Neural cell (in vitro differentiated cells): ENCODE results near the gene TOR4A.
"Not testable (repeated sequence)": the region's sequence is repeated elsewhere in the genome, so short reads cannot be mapped to it uniquely, and the experiment has no call there.

ENCODE experiments used
- EP300 ChIP-seq: fragments of 450-650 bp; conservative IDR thresholded peaks from 2 replicates; pipeline ENCODE4 v1.6.1; 2014; ENCODE audit warnings: antibody characterized with exemption, mild to moderate bottlenecking, moderate library complexity; ENCODE audit not compliant: poor library complexity, severe bottlenecking
- EZH2 ChIP-seq: fragments of 200-600, 300-800 bp; shearing (Covaris generic), sonication (generic); IDR thresholded peaks from 2 replicates; pipeline ENCODE4 v1.6.1; 2014; ENCODE audit warnings: antibody characterized with exemption, low read length, borderline replicate concordance, mild to moderate bottlenecking; ENCODE audit not compliant: insufficient read depth, poor library complexity, severe bottlenecking
- MXI1 ChIP-seq: fragments of 450-650 bp; conservative IDR thresholded peaks from 2 replicates; pipeline ENCODE4 v1.6.1; 2014; ENCODE audit warnings: antibody characterized with exemption, mild to moderate bottlenecking; ENCODE audit not compliant: poor library complexity, severe bottlenecking
- POLR2AphosphoS5 ChIP-seq: IDR thresholded peaks from 2 replicates; pipeline ENCODE4 v1.6.1; 2012
- RAD21 ChIP-seq: fragments of 450-650 bp; conservative IDR thresholded peaks from 2 replicates; pipeline ENCODE4 v1.6.1; 2014; ENCODE audit warnings: antibody characterized with exemption, mild to moderate bottlenecking, moderate library complexity
- TF ChIP-seq, protein P1 (sequence below): fragments of 450-650 bp; IDR thresholded peaks from 2 replicates; pipeline ENCODE4 v1.5.1; 2014; ENCODE audit warnings: antibody characterized with exemption, mild to moderate bottlenecking, moderate library complexity; ENCODE audit not compliant: poor library complexity, severe bottlenecking

DNA sequence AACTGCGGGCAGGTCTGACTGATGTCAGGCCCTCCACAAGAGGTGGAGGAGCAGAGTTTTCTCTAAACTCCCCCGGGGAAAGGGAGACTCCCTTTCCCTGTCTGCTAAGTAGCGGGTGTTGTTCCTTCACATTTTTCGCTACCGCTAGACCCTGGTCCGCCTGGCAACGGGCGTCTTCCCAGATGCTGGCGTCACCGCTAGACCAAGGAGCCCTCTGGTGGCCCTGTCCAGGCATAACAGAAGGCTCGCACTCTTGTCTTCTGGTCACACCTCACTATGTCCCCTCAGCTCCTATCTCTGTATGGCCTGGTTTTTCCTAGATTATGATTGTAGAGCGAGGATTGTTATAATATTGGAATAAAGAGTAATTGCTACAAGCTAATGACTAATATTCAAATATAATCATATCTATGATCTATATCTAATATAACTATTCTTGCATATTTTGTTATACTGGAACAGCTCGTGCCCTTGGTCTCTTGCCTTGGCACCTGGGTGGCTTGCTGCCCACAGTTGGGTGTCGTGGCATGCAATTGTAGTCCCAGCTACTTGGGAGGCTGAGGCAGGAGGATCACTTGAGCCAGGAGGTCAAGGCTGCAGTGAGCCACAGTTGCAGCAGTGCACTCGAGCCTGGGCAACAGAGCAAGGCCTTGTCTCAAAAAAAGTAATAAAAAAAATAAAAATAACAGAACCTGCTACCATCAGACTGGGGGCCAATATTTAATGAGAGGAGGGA, 15.2 kb upstream of the TOR4A start:
- TF ChIP-seq, protein P1, sequence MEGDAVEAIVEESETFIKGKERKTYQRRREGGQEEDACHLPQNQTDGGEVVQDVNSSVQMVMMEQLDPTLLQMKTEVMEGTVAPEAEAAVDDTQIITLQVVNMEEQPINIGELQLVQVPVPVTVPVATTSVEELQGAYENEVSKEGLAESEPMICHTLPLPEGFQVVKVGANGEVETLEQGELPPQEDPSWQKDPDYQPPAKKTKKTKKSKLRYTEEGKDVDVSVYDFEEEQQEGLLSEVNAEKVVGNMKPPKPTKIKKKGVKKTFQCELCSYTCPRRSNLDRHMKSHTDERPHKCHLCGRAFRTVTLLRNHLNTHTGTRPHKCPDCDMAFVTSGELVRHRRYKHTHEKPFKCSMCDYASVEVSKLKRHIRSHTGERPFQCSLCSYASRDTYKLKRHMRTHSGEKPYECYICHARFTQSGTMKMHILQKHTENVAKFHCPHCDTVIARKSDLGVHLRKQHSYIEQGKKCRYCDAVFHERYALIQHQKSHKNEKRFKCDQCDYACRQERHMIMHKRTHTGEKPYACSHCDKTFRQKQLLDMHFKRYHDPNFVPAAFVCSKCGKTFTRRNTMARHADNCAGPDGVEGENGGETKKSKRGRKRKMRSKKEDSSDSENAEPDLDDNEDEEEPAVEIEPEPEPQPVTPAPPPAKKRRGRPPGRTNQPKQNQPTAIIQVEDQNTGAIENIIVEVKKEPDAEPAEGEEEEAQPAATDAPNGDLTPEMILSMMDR = peak; percentile 56
- peak; percentile 29 for TF ChIP-seq RAD21
- not testable (repeated sequence) for TF ChIP-seq EZH2, EP300, MXI1, POLR2AphosphoS5
